Peyer's patch (tissue), 4 donors: Measurements from ENCODE around the gene PLXNB2. TPM values are rescaled to one million over a fixed set of nuclear protein-coding genes. Genes with fewer than 3 reads are reported as not detected.

Experiments
- DNase-seq, 3 donors: peaks; one replicate each; pipeline ENCODE4 v3.0.0-alpha.2; 2017 to 2019
- H3K27ac ChIP-seq, 4 donors: fragments of 200-600 bp; sonication (generic); one replicate each; pipeline ENCODE4 v1.5.1; 2016 to 2019
- H3K27me3 ChIP-seq, 2 donors: fragments of 200-600 bp; sonication (generic); one replicate each; pipeline ENCODE4 v1.5.1; 2019
- H3K36me3 ChIP-seq, 3 donors: fragments of 200-600 bp; sonication (generic); one replicate each; pipeline ENCODE4 v1.5.1; 2016 to 2019
- H3K4me1 ChIP-seq, 4 donors: fragments of 200-600 bp; sonication (generic); one replicate each; pipeline ENCODE4 v1.5.1; 2016 to 2019
- H3K4me3 ChIP-seq, 4 donors: fragments of 200-600 bp; sonication (generic); 1 replicate in 3 of 4; 2 replicates in 1 of 4; pipeline ENCODE4 v1.5.1; 2016 to 2019; ENCODE audit warnings: mild to moderate bottlenecking in 1 of 4
- H3K9me3 ChIP-seq, 4 donors: fragments of 200-600 bp; sonication (generic); one replicate each; pipeline ENCODE4 v1.5.1; 2016 to 2019; ENCODE audit warnings: mild to moderate bottlenecking in 1 of 4
- CTCF ChIP-seq, 6 experiments: fragments of 450-650 bp in 4 of 6; fragments of 200-600 bp in 2 of 6; sonication (generic) in 1 of 6; IDR thresholded peaks; one replicate each; pipeline ENCODE4 v1.5.1; 2017 to 2019; ENCODE audit warnings: antibody characterized with exemption in 6 of 6, mild to moderate bottlenecking in 3 of 6, moderate library complexity in 1 of 6
- POLR2A ChIP-seq, 2 donors: fragments of 450-650 bp; IDR thresholded peaks; one replicate each; pipeline ENCODE4 v1.5.1; 2017; ENCODE audit warnings: antibody characterized with exemption in 2 of 2, mild to moderate bottlenecking in 2 of 2, moderate library complexity in 2 of 2
- total RNA-seq, 4 donors: library from RNA; depleted of rRNA; stranded (reverse); fragments of >200 nt; gene quantifications; one replicate each; pipeline ENCODE4 v1.1.0, GENCODE V29; 2016

The PLXNB2 gene
- total RNA-seq, 4 donors from 2014 or later, result 182 to 597 (median 307) TPM

GRCh38 chr22:50300620-50301257, 6.7 kb downstream of the PLXNB2 start:
- Histone ChIP-seq H3K27ac (peak overlapping the region; percentile 86 to 97 (median 90)), H3K36me3 (no peaks in the 10 kb centered on the region), H3K9me3 (no peaks in the 10 kb centered on the region), H3K4me3 (peak overlapping the region in 3 of 4 donors; percentile 44 to 71 (median 57)), H3K27me3 (no peaks in the 10 kb centered on the region), H3K4me1 (peaks cover 39 to 96% (median 62%) of the 10 kb centered on the region in 4 donors)
- TF ChIP-seq POLR2A (IDR thresholded peaks at IDR 0.05) (no peak), CTCF (IDR thresholded peaks at IDR 0.05) (no peak)
- no peak for DNase-seq

- TF ChIP-seq CTCF (IDR thresholded peaks at IDR 0.05) (peak in 2 of 6 experiments; percentile 16 to 30), POLR2A (IDR thresholded peaks at IDR 0.05) (peak; percentile 31 to 52)
- peak overlapping the region; percentile 86 to 97 (median 90) for H3K27ac ChIP-seq
- no peaks in the 10 kb centered on the region for H3K27me3 ChIP-seq
- peak in 2 of 3 donors; percentile 90 to 98 for DNase-seq
- H3K36me3 ChIP-seq, result no peaks in the 10 kb centered on the region
- H3K4me1 ChIP-seq, result peaks cover 34 to 92% (median 56%) of the 10 kb centered on the region in 4 donors
- no peaks in the 10 kb centered on the region for H3K9me3 ChIP-seq
- H3K4me3 ChIP-seq, result peak overlapping the region; percentile 40 to 71 (median 50)
Observed at GRCh38 chr22:50299785-50300619, 7.4 kb downstream of the PLXNB2 start.

- peaks cover 29 to 92% (median 53%) of the 10 kb centered on the region in 4 donors for H3K4me1 ChIP-seq
- H3K27ac ChIP-seq, result peak overlapping the region; percentile 84 to 97 (median 88)
- H3K9me3 ChIP-seq, result no peaks in the 10 kb centered on the region
- no peaks in the 10 kb centered on the region for H3K36me3 ChIP-seq
- TF ChIP-seq CTCF (IDR thresholded peaks at IDR 0.05) (no peak), POLR2A (IDR thresholded peaks at IDR 0.05) (no peak)
- no peak for DNase-seq
- no peaks in the 10 kb centered on the region for H3K27me3 ChIP-seq
- peak overlapping the region; percentile 40 to 71 (median 50) for H3K4me3 ChIP-seq
Observed at GRCh38 chr22:50298937-50299784, 8.3 kb downstream of the PLXNB2 start.

GRCh38 chr22:50298266-50298637, 9.2 kb downstream of the PLXNB2 start:
- no peaks in the 10 kb centered on the region for H3K9me3 ChIP-seq
- H3K36me3 ChIP-seq, result no peaks in the 10 kb centered on the region
- H3K27ac ChIP-seq, result peak overlapping the region in 1 of 4 donors; percentile 97
- peak overlapping the region in 1 of 4 donors; percentile 57 for H3K4me3 ChIP-seq
- no peaks in the 10 kb centered on the region for H3K27me3 ChIP-seq
- TF ChIP-seq POLR2A (IDR thresholded peaks at IDR 0.05) (no peak), CTCF (IDR thresholded peaks at IDR 0.05) (no peak)
- DNase-seq, result no peak
- H3K4me1 ChIP-seq, result peaks cover 27 to 92% (median 53%) of the 10 kb centered on the region in 4 donors
